Stimulated activated CD4-positive, alpha-beta T cell treated with anti-CD3 and anti-CD28 coated beads, Interleukin-12 subunit alpha, Interleukin-12 subunit beta, amount 100 ng/mL, for 4 hours (primary cell): ENCODE measurements around the gene DMC1.

Experiments used
- DNase-seq: peaks from one replicate; pipeline ENCODE4 v3.0.0-alpha.2; 2020

The DMC1 gene

GRCh38 chr22:38566726-38567504 lies 3.1 kb downstream of the DMC1 start:
- DNase-seq: no peak

- DNase-seq: no peak
Observed at GRCh38 chr22:38565441-38565840, 4.5 kb downstream of the DMC1 start.

- DNase-seq: no peak
Observed at GRCh38 chr22:38564669-38565068, 5.3 kb downstream of the DMC1 start.

- DNase-seq: no peak
Observed at GRCh38 chr22:38554281-38554680, 15.7 kb downstream of the DMC1 start.

- DNase-seq: no peak
Observed at GRCh38 chr22:38549101-38549894, 20.7 kb downstream of the DMC1 start.

- no peak for DNase-seq
Observed at GRCh38 chr22:38540701-38541100, 29.3 kb downstream of the DMC1 start.

- no peak for DNase-seq
Observed at GRCh38 chr22:38531251-38531938, 38.6 kb downstream of the DMC1 start.

- no peak for DNase-seq
Observed at GRCh38 chr22:38524429-38524828, 45.6 kb downstream of the DMC1 start.

- DNase-seq: no peak
Observed at GRCh38 chr22:38523479-38523878, 46.5 kb downstream of the DMC1 start.

GRCh38 chr22:38523029-38523428 lies 47.0 kb downstream of the DMC1 start:
- no peak for DNase-seq

GRCh38 chr22:38519453-38520250 lies 50.3 kb downstream of the DMC1 start:
- DNase-seq: no peak

GRCh38 chr22:38518620-38519019 lies 51.4 kb downstream of the DMC1 start:
- no peak for DNase-seq

GRCh38 chr22:38513063-38513462 lies 56.9 kb downstream of the DMC1 start:
- peak; percentile 27 for DNase-seq

GRCh38 chr22:38510416-38510970 lies 59.5 kb downstream of the DMC1 start:
- DNase-seq: no peak

GRCh38 chr22:38506118-38506962 lies 63.6 kb downstream of the DMC1 start, which contains the start of gene DDX17:
Gene DDX17 (minus strand): TSS chr22:38506311.
- peak; percentile 90 for DNase-seq

GRCh38 chr22:38505541-38506117 lies 64.4 kb downstream of the DMC1 start:
- DNase-seq: peak; percentile 57

- DNase-seq: peak; percentile 47
Observed at GRCh38 chr22:38504731-38505540, 65.0 kb downstream of the DMC1 start.

GRCh38 chr22:38503021-38503420 lies 67.0 kb downstream of the DMC1 start:
- no peak for DNase-seq

- no peak for DNase-seq
Observed at GRCh38 chr22:38501797-38502672, 67.9 kb downstream of the DMC1 start.
